Measurements from ENCODE around the gene SETBP1.

DNA sequence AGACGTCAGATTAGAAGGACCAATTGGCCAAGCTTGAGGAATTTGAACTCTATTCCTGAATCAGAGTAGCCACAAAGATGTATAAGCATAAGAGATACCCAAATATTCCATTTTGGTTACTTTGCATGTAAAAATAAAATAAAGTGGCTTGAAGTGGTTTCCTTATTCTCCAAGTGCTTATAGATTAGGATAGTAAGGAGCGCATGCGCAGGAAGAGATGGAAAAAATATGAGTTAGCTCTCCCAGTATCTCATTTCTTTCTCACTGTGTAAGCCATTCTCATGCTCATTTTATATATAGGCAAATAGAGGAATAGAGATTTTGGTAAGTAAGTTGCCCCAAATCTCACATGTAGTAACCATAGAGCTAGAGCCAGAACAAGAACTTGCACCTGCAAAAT, 241.3 kb downstream of the SETBP1 start:
- TF ChIP-seq EZH2 (IDR thresholded peaks at IDR 0.05): no peak
- TF ChIP-seq POLR2AphosphoS5 (IDR thresholded peaks at IDR 0.05; ENCODE audit: borderline replicate concordance, low read depth, low read length): no peak
- TF ChIP-seq FOXP2 (optimal IDR thresholded peaks at IDR 0.05; ENCODE audit: control extremely low read depth, extremely low read length, insufficient read depth): no peak

Data from SK-N-MC (cell line).